Measurements from ENCODE around the gene ATP9B.

ATP9B gene

DNA sequence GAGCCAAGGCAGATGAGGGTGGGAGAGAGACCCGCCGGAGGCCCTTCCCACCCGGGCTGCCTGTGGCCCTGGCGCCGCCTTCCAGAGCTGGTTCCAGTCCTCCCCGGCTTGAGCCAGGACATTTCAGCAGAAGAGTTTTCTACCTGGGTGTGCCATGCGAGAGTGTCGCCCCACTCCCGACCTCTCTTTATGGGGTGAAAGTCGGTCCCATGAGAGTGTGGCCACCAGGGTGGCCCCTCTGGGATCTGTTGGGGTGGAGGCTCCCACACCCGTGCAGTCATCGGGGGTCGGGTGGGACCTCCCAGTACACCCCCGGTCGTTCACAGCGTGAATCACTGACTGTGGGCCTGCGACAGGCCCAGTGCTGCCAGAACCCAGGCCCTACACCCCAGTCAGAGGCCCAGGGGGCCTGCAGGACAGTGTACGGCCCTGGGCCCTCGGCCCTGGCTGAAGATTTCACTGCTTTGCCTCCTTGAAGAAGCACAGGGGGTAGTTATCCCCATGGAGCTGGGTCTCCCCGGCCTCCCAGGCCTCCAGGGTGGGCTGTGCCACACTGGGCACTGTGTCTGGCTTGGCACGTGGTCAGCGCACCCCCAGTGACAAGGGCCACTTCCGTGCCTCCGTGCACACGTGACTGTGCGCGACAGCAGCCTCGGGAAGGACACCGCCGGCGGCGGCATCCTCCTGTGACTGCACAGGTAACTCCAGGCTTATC, 332.5 kb downstream of the ATP9B start:
- no peak for DNase-seq

- no peak for DNase-seq
Observed at GRCh38 chr18:79402209-79402576, 333.0 kb downstream of the ATP9B start.

- no peak for DNase-seq
Observed at GRCh38 chr18:79402977-79403722, 334.0 kb downstream of the ATP9B start.

GRCh38 chr18:79403723-79404566, 334.8 kb downstream of the ATP9B start:
- no peak for DNase-seq

GRCh38 chr18:79404567-79404910, 335.3 kb downstream of the ATP9B start:
- no peak for DNase-seq

DNA sequence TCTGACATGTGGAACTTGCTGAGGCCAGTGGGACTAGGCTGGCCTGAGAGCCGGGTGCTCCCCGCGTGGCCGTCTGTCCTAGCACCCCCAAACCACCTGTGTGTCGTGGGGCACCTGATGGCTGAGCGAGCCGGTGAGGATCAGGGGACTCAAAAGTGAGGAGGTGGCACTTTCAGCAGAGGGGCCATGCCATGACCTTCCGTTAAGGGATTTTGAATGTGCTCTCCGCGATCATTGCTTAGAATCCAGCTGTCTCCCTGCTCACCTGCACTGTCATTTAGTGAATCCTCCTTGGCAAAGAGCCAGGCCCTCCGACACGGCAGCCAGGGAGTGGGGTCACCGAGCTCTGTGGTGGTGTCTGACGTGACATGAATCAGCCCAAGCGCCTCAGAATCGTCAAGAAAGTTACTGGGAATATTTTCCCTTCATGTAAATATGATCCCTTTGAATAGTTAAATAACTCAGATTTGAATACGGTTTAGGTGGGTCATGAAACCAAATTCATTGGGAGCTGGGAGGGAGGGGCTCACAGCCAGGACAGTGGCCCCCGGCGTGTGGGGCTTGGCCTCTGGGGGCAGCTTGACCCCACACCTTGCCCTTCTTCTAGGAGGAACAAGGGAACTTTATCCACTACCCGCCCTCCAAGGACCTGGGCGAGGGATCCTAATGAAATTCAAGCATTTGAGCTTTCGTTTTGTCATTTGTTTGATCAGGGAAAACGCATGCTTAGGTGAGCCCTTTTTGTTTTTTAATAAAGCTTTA, 336.0 kb downstream of the ATP9B start:
- DNase-seq, result no peak

GRCh38 chr18:79405781-79406575, 336.8 kb downstream of the ATP9B start:
- no peak for DNase-seq

- no peak for DNase-seq
Observed at GRCh38 chr18:79406708-79407107, 337.5 kb downstream of the ATP9B start.

DNA sequence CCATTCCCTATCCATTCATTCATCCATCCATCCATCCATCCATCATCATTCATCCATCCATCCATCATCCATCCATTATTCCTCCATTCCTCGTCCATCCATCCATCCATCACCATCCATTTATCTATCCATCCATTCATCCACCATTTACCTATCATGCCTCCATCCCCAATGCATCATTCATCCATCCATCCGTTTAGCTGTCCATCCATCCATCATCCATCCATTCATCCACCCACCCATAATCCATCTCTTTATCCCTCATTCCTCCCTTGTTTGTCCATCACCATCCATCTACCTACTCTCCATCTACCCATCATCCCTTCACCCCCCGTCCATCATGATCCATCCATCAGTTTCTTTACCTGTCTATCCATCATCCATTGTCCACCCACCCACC, 340.1 kb downstream of the ATP9B start:
- no peak for DNase-seq

- DNase-seq, result no peak
Observed at GRCh38 chr18:79410171-79410641, 341.0 kb downstream of the ATP9B start.

- DNase-seq, result no peak
Observed at GRCh38 chr18:79410731-79411613, 341.8 kb downstream of the ATP9B start.

DNA sequence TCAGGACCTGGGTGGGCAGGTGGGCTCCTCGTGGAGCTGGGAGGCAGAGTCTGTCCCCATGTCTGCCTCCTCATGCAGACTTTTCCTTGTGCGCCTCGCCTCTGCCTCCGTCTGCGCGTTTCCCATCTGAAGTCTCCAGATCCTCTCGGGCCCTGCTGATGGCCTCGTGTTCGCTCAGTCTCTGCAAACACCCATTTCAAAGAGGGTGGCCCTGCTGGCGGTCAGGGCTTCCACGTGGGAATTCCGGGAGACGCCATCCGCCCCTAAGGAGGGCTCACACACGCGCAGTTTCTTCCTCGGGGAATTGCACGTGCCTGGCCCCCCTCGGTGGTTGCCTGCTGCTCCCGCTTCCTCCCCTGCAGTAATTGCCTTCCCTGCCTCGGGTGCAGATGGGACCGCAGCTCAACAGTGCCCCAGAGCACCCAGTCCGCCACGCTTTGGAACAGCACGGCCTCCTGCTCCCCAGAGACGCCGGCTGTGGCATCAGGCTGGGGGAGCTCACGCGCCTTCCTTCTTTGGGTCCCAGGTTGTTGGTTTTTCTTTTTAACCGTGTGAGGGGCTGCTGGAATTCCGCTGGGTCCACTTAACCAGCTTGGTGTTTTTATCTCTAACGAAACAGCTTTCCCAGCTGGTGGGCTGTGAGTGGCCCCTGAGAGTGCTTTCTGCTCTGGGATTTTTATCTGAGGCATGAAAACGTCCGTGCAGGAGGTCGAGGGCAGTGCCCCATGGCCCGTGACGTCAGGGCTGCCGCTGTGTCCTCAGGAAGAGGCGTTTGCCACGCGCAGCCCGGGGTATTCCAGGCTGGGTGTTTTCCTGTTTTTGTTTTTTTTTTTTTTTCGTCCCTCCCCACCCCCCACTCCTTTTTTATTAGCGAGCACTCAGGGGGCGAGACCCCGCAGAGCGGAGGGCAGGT, 342.7 kb downstream of the ATP9B start:
- no peak for DNase-seq

GRCh38 chr18:79413025-79413424, 343.8 kb downstream of the ATP9B start:
- no peak for DNase-seq

DNA sequence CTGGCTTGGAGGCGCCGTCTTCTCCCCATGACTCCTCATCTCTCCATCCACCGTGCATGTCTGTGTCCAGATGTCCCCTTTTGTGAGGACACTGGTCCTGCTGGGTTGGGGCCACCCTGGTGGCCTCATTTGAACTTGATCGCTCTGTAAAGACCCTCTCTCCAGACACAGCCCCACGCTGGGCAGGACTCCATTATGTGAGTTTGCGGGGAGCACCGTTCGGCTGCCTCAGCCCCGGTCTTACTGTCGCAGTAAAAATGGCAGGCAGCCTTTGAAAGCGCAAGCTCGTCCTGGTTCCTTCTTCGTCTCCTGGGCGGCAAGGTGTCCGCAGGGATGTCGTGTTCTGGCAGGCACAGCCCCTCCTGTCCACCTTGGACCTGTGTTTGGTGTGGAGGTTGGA, 344.2 kb downstream of the ATP9B start:
- DNase-seq, result no peak

DNA sequence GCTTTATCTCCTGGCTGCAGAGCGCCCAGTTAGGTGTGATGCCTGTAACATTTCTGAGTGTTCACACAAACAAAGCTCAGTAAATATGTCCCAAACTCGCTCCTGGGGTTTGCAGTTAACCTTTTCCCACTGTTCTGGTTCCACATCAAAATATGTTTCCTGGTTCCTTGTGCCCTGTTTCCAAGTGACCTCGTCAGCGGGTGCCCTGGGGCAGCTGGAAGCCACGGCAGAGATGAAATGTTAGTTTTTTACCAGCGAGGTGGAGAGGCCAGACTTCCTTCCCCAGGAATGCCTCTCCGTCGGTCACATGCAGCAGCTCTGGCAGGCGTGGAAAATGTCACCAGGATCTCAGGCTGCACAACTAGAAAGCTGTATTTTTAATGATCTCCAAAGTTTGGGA, 344.7 kb downstream of the ATP9B start:
- DNase-seq, result no peak

GRCh38 chr18:79416022-79416676, 347.0 kb downstream of the ATP9B start:
- no peak for DNase-seq

DNA sequence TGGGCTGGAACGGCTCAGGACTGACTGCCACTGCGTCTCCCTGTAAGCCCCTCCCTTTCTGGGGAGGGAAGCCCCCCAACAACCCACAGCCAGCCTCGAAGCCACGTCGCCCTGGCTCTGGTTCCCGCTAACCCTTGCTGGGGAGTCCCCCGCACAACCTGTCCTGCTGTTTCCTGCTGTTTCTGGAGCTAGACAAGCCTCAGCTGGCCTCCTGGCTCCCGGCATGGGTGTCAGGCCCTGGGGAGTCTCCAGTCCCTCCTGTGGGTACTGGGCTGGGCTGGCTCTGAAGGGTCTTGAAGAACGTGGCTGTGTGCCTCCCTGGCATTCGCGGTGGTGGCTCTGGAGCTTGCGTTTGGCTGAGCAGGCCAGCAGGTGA, 347.5 kb downstream of the ATP9B start:
- no peak for DNase-seq

DNA sequence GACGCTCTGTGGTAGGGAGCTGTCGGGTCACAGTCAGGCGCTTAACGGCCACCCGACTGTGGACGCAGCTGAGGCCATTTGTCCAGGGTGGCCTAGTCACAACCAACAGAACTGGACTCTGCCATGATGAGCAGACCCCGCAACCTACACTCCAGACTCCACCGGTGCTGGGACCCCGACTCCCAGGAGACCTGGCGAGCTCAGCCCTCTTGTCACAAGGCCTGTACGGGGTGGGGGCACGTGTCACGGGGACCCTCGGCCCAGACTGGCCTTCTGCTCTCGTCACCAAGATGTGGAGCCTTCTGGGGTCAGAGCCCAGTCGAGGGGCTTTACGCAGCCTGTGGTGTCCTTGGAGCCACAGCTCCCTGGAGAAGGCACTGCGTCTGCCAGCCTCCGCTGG, 349.0 kb downstream of the ATP9B start:
- no peak for DNase-seq

DNA sequence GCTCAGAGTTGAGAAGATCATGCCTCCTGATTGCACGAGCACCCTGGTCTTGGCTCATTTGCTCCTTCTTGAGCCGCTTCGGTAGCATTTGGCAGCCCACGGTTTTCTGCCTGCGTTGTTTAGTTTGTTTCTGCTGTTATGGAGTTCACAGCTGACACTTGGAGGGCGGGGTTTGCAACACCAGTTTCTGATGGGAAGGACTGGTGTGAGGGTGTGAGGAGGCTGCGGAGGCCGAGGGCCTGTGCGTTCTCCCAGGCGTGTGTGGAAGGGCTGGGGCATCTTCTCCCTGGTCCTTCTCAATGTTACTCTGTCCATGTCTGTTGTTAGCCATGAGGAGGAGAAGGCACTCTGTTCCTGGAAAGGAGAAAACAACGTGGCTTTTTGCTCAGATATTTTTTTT, 349.4 kb downstream of the ATP9B start:
- no peak for DNase-seq

All from DMS 273 treated with DMSO at 0.1 percent for 48 hours (cell line).